Dendritic cell treated with granulocyte-macrophage colony-stimulating factor and Interleukin-4, amounts not matched to agents 40 ng/mL and 50 ng/mL, for 4 days (primary cell): Measurements from ENCODE around the gene PLCH1.

Experiments used
- H3K27ac Mint-ChIP-seq: one replicate; pipeline ENCODE4 v1.8.0; 2022; ENCODE audit warnings: mild to moderate bottlenecking, mixed read lengths
- H3K27me3 Mint-ChIP-seq: one replicate; pipeline ENCODE4 v1.8.0; 2022; ENCODE audit warnings: mild to moderate bottlenecking, mixed read lengths
- H3K36me3 Mint-ChIP-seq: one replicate; pipeline ENCODE4 v1.8.0; 2022; ENCODE audit warnings: low read depth, mixed read lengths
- H3K4me1 Mint-ChIP-seq: one replicate; pipeline ENCODE4 v1.8.0; 2022; ENCODE audit warnings: low read depth, mixed read lengths
- H3K4me3 Mint-ChIP-seq: one replicate; pipeline ENCODE4 v1.8.0; 2022; ENCODE audit warnings: mild to moderate bottlenecking, moderate library complexity, mixed read lengths
- H3K9me3 Mint-ChIP-seq: one replicate; pipeline ENCODE4 v1.8.0; 2022; ENCODE audit warnings: mixed read lengths
- intact Hi-C: fragments of 100-400 bp; cut with micrococcal nuclease; formaldehyde crosslinking; loops from one replicate; pipeline ENCODE4 v1.15.0; 2022

Gene PLCH1

GRCh38 chr3:155572085-155572484, 172.8 kb downstream of the PLCH1 start:
- no peaks in the 10 kb centered on the region for H3K36me3 Mint-ChIP-seq
- intact Hi-C loops: no loop called here
- H3K9me3 Mint-ChIP-seq: no peaks in the 10 kb centered on the region
- H3K27me3 Mint-ChIP-seq: no peaks in the 10 kb centered on the region
- no peak overlapping the region for H3K4me3 Mint-ChIP-seq
- H3K27ac Mint-ChIP-seq: no peak overlapping the region
- no peaks in the 10 kb centered on the region for H3K4me1 Mint-ChIP-seq

DNA sequence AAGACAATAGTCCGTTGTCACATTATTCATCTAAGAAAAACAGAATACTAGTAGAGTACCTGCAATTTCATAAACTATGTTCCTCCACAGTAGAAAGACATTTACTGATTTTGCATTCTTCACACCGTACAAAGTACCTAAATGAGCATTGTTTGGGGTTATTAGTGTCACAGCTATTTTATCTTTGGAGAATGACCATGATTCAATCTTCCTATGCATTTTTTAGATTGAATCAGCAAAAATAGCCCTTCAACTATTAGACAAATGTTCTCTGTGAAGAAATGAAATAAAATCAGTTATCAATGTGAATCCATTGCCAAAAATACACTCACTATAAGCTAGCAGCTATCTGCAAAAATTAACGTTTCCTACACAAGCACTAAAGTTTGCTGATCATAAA, 176.6 kb downstream of the PLCH1 start:
- no peak overlapping the region for H3K4me3 Mint-ChIP-seq
- H3K27me3 Mint-ChIP-seq: no peaks in the 10 kb centered on the region
- H3K4me1 Mint-ChIP-seq: no peaks in the 10 kb centered on the region
- intact Hi-C loops: no loop called here
- no peaks in the 10 kb centered on the region for H3K36me3 Mint-ChIP-seq
- H3K9me3 Mint-ChIP-seq: no peaks in the 10 kb centered on the region
- no peak overlapping the region for H3K27ac Mint-ChIP-seq

DNA sequence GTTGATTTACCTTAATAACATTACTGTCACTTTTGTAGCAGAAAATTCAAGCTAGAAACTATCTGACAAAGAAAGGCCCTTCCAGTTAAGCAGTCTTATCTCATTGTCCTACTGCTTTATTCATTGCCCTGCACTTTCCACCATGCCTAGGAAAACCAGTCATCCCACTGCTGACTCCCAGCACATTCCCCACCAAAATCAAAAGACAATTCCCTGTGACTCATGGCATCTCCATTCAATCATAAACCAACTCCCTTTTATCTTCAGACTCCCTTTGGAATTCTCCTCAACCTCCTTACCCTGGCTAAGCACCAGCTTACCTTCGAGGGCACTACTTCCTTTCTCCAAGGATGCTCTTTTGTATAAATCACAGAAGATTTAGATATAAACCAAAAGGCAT, 184.3 kb downstream of the PLCH1 start:
- Mint-ChIP-seq H3K36me3 (no peaks in the 10 kb centered on the region), H3K9me3 (no peaks in the 10 kb centered on the region), H3K4me3 (no peak overlapping the region), H3K27ac (no peak overlapping the region), H3K27me3 (no peaks in the 10 kb centered on the region), H3K4me1 (no peaks in the 10 kb centered on the region)
- intact Hi-C loops: no loop called here

DNA sequence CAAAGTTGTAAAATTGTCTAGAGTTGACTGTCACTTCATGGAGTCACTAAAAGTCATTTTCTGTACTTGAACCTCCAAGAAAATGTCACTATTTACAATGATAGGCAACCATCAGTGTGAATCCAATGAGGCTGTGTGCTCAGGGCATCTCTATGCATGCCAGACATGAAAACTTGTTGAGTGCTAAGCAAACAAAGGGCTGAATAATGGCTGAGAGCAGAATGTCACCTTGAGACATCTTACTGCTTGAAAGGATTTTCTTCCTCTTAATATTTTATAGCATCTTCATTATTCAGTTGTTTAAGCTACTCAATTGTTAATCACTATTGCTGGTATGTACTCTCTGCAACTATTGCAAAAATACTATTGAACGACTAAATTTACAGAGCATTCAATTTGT, 184.7 kb downstream of the PLCH1 start:
- intact Hi-C loops: no loop called here
- no peaks in the 10 kb centered on the region for H3K27me3 Mint-ChIP-seq
- no peaks in the 10 kb centered on the region for H3K36me3 Mint-ChIP-seq
- no peaks in the 10 kb centered on the region for H3K4me1 Mint-ChIP-seq
- no peak overlapping the region for H3K27ac Mint-ChIP-seq
- H3K9me3 Mint-ChIP-seq: no peaks in the 10 kb centered on the region
- H3K4me3 Mint-ChIP-seq: no peak overlapping the region

- Mint-ChIP-seq H3K27me3 (no peaks in the 10 kb centered on the region), H3K4me1 (no peaks in the 10 kb centered on the region), H3K9me3 (no peaks in the 10 kb centered on the region), H3K4me3 (no peak overlapping the region), H3K27ac (no peak overlapping the region), H3K36me3 (no peaks in the 10 kb centered on the region)
- intact Hi-C loops: no loop called here
These were observed 188.3 kb downstream of the PLCH1 start for GRCh38 chr3:155556531-155556930.

GRCh38 chr3:155555479-155556060, 189.3 kb downstream of the PLCH1 start:
- intact Hi-C loops: no loop called here
- no peak overlapping the region for H3K4me3 Mint-ChIP-seq

DNA sequence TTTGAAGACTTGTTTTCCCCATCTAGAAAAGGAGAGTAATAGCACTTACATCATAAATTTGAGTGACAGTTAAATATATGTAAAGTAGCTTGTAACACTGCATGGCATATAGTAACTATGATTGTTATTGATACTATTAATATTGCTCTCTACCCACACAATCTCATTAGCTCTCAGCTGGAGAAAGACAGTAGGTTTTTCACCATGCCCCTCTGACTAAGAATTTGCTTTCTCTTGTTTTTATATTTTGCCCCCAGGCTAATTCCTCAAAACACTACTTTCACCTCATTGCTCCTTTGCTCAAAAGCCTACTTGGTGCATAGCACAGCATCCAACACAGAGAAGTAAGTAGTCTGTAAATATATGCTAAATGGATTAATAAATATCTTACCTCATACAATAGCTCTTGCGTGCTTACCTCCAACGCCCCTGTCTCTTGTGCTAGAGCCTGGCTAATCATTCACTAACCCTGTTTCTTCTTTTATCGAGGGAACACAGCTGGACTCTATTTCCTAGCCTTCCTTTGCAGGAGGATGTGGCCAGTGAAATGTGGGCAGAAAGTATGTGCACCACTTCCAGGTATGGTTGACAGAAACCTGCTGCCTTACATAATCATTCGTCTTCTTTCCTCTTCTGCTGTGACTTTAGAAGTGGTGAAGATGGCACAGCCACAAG, 190.0 kb downstream of the PLCH1 start:
- H3K4me3 Mint-ChIP-seq: no peak overlapping the region
- no peak overlapping the region for H3K27ac Mint-ChIP-seq
- intact Hi-C loops: no loop called here
- no peaks in the 10 kb centered on the region for H3K4me1 Mint-ChIP-seq
- H3K27me3 Mint-ChIP-seq: no peaks in the 10 kb centered on the region
- no peaks in the 10 kb centered on the region for H3K9me3 Mint-ChIP-seq
- H3K36me3 Mint-ChIP-seq: no peaks in the 10 kb centered on the region

More at GRCh38 chr3:155555479-155556060, 189.3 kb downstream of the PLCH1 start:
- no peaks in the 10 kb centered on the region for H3K4me1 Mint-ChIP-seq
- no peak overlapping the region for H3K27ac Mint-ChIP-seq
- no peaks in the 10 kb centered on the region for H3K36me3 Mint-ChIP-seq
- H3K9me3 Mint-ChIP-seq: no peaks in the 10 kb centered on the region
- H3K27me3 Mint-ChIP-seq: no peaks in the 10 kb centered on the region

GRCh38 chr3:155553780-155554179, 191.1 kb downstream of the PLCH1 start:
- H3K9me3 Mint-ChIP-seq: no peaks in the 10 kb centered on the region
- H3K27ac Mint-ChIP-seq: no peak overlapping the region
- no peaks in the 10 kb centered on the region for H3K4me1 Mint-ChIP-seq
- no peaks in the 10 kb centered on the region for H3K27me3 Mint-ChIP-seq
- H3K4me3 Mint-ChIP-seq: no peak overlapping the region
- no peaks in the 10 kb centered on the region for H3K36me3 Mint-ChIP-seq
- intact Hi-C loops: no loop called here

- Mint-ChIP-seq H3K27ac (no peak overlapping the region), H3K9me3 (no peaks in the 10 kb centered on the region), H3K4me1 (no peaks in the 10 kb centered on the region), H3K36me3 (no peaks in the 10 kb centered on the region), H3K27me3 (no peaks in the 10 kb centered on the region), H3K4me3 (no peak overlapping the region)
- intact Hi-C loops: no loop called here
These were observed 191.5 kb downstream of the PLCH1 start for GRCh38 chr3:155553326-155553725.

DNA sequence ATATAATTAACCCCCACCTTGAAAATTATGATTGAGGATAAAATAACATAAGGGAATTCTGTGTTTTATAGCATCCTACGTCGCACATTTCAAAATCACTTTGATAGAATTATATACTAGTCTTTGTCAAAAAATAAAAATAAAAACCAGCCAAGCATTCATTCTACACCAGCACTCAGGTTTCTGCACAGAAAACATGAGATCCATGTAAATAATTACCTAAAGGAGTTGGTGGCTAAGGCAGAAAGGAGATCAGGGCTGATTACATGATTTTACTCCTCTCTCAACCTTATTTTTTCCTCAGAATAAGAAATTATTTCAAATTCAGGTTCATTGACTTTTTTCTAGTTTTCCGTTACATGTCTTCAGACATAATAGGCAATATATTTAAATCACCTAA, 194.5 kb downstream of the PLCH1 start:
- Mint-ChIP-seq H3K27ac (no peak overlapping the region), H3K4me3 (no peak overlapping the region), H3K9me3 (no peaks in the 10 kb centered on the region), H3K4me1 (no peaks in the 10 kb centered on the region), H3K36me3 (no peaks in the 10 kb centered on the region), H3K27me3 (no peaks in the 10 kb centered on the region)
- intact Hi-C loops: no loop called here

DNA sequence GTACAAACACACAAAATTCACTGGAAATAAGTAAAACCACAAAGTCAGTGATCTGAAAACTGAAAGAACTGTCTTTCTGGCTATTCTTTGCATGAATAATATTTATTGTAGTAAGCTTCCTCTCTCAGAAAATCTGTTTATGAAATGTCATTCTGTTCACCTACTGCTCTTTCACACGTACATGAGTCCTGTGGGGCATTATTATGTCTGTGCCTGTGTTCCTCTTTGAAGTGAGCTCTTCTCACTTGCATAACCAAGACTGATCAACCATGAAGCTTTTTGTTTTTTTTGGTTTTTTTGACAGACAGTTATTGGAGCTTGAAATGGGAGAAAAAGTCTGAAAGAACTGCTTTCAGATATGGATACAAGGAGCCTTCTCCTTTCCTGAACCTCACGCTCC, 195.8 kb downstream of the PLCH1 start:
- intact Hi-C loops: no loop called here
- Mint-ChIP-seq H3K9me3 (peaks cover 3% of the 10 kb centered on the region), H3K27ac (no peak overlapping the region), H3K4me3 (no peak overlapping the region), H3K4me1 (no peaks in the 10 kb centered on the region), H3K36me3 (no peaks in the 10 kb centered on the region), H3K27me3 (no peaks in the 10 kb centered on the region)

DNA sequence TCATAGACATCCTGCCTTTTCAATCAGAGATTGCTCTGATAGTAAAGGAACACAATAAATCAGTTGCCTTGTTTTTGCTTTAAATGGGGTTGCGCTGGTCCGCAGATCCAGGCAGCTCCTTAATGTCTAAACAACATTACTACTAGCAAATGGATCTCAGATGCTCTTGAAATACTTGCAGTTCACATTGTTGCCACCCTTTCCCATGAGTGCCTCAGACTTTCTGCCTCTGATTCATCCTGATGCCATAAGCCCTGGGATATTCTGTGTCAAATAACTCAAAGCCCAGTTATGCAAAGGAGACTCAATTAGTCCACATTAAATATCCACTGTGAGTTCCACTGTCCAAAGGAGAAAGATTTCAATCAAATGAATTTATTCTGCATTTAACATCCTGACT, 196.7 kb downstream of the PLCH1 start:
- H3K27ac Mint-ChIP-seq: no peak overlapping the region
- H3K4me1 Mint-ChIP-seq: no peaks in the 10 kb centered on the region
- intact Hi-C loops: no loop called here
- peaks cover 11% of the 10 kb centered on the region for H3K9me3 Mint-ChIP-seq
- no peaks in the 10 kb centered on the region for H3K27me3 Mint-ChIP-seq
- no peak overlapping the region for H3K4me3 Mint-ChIP-seq
- H3K36me3 Mint-ChIP-seq: no peaks in the 10 kb centered on the region

DNA sequence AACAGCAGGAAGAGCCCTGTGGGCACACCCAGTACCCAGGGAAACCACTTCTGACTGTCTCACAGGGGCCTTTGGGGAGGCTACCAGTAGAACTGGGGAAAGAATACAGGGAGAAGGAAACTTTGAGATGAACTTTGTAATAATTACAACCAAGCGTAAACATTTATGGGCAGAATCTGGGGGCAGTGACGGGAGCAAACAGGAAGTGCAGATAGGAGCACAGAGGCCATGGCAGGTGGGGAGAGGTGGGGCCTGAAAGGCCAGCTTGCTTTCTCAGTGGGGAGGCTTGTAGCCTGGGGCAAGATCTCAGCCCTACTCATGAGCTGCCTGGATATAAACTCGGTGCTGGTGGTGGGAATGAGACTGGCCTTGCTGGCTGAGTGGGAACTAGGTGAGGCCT, 209.8 kb downstream of the PLCH1 start:
- Mint-ChIP-seq H3K27me3 (no peaks in the 10 kb centered on the region), H3K36me3 (no peaks in the 10 kb centered on the region), H3K4me1 (no peaks in the 10 kb centered on the region), H3K27ac (no peak overlapping the region), H3K9me3 (peaks cover 82% of the 10 kb centered on the region), H3K4me3 (no peak overlapping the region)
- intact Hi-C loops: no loop called here

DNA sequence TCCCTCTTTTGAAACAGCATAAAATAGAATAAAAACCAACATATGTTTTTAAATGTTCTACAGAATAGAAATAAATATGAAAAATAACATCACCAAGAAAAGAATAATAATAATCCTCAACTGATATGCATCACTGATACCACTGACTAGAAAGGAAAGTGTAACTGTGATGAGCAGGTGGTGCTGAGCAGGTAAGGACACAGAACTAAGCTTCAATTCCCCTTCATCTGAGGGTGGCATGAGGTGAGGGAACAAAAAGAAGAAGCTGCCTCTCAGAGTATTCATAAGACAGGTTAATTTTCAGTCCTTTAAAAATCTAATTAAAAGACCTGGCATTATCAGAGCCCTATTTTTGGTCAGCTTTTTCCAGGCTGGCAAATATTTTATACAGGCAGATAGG, 216.3 kb downstream of the PLCH1 start:
- Mint-ChIP-seq H3K36me3 (no peaks in the 10 kb centered on the region), H3K4me3 (no peak overlapping the region), H3K4me1 (no peaks in the 10 kb centered on the region), H3K9me3 (peaks cover 24% of the 10 kb centered on the region), H3K27ac (no peak overlapping the region), H3K27me3 (no peaks in the 10 kb centered on the region)
- intact Hi-C loops: no loop called here

DNA sequence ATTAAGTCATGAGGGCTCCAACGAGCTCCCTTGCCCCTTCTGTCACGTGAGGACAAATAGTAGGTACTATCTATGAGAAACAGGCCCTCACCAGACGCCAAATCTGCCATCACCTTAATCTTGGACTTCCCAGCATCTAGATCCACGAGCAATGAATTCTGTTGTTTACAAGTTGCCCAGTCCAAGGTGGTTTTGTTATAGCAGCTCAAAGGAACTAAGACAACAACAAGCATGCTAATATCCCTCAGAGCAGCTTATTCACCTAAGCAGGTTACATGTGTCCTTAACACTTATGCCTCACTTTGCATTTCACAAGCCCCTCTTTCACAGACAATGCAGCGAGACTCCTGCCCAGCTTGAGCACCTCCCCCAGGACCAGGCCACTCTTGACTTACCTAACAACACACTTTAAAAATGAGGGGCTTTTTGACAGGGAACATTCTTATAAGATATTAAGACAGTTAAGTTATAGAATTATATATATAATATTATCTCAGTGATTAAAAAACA, 219.5 kb downstream of the PLCH1 start:
- no peaks in the 10 kb centered on the region for H3K4me1 Mint-ChIP-seq
- H3K27ac Mint-ChIP-seq: no peak overlapping the region
- no peak overlapping the region for H3K4me3 Mint-ChIP-seq
- intact Hi-C loops: no loop called here
- H3K36me3 Mint-ChIP-seq: no peaks in the 10 kb centered on the region
- peaks cover under 1% of the 10 kb centered on the region for H3K9me3 Mint-ChIP-seq
- H3K27me3 Mint-ChIP-seq: no peaks in the 10 kb centered on the region
